Nasal cavity respiratory epithelium epithelial cell of viscerocranial mucosa (primary cell): Measurements from ENCODE around the gene NOVA1. TPM values are rescaled to one million over a fixed set of nuclear protein-coding genes. Genes with fewer than 3 reads are reported as not detected.

ENCODE experiments used
- total RNA-seq: library from RNA; depleted of rRNA; stranded (reverse); fragments of >200 nt; gene quantifications from 2 replicates; pipeline ENCODE4 v1.2.3, GENCODE V29; 2014

The NOVA1 gene
- 0.36 TPM in 1 of 2 replicates, not detected in the other for total RNA-seq

GRCh38 chr14:26597589-26598080, at the start of gene NOVA1:
Gene NOVA1 (minus strand): TSS chr14:26598033. CDS start chr14:26597436, 597 bp downstream.

